ENCODE data around the gene MRPL24. TPM values are rescaled to one million over a fixed set of nuclear protein-coding genes. Genes with fewer than 3 reads are reported as not detected.

Gene MRPL24
- total and polyA plus RNA-seq, 10 of the 15 experiments (the other 5 are each of a cell fraction or from before 2014, with no cell fraction given) = 87.4 to 269 (median 134) TPM

GRCh38 chr1:156689035-156689952, 51.6 kb downstream of the MRPL24 start:
- WGBS (ENCODE audit: insufficient coverage, insufficient replicate concordance, low lambda C conversion rate, missing lambda C conversion rate) = under 1% methylated on average over 23 of the region's 23 CpGs
- FAIRE-seq = peak; percentile 94
- peaks cover 18 to 33% of the 10 kb centered on the region in 2 experiments for H3K27me3 ChIP-seq (replicated peaks in 1 of 2; ENCODE audit: control insufficient read depth in 2 of 2, insufficient read depth in 2 of 2, low read length in 1 of 2)
- TF ChIP-seq ATF3 (IDR thresholded peaks at IDR 0.05; ENCODE audit: borderline replicate concordance, extremely low read depth, low read depth, low read length) (no peak), BCL3 (IDR thresholded peaks at IDR 0.05; ENCODE audit: borderline replicate concordance, insufficient read depth, low read depth, low read length, poor library complexity, severe bottlenecking) (no peak), POU2F2 (IDR thresholded peaks at IDR 0.05; ENCODE audit: borderline replicate concordance, low read depth, low read length) (no peak), KLF5 (IDR thresholded peaks at IDR 0.05; ENCODE audit: partially characterized antibody) (no peak), HDGF (IDR thresholded peaks at IDR 0.05) (peak; percentile 38; the same call in 1 of the 2 replicates), CTCF (IDR thresholded peaks at IDR 0.05 in 2 of 3, conservative IDR thresholded peaks at IDR 0.05 in 1 of 3; ENCODE audit: control insufficient read depth in 2 of 3, extremely low read depth in 1 of 3, insufficient read depth in 1 of 3, low read depth in 3 of 3, low read length in 3 of 3) (peak; percentile 92 to 97 (median 97)), ZNF622 (IDR thresholded peaks at IDR 0.05) (no peak), SUPT20H (IDR thresholded peaks at IDR 0.05; ENCODE audit: borderline replicate concordance, control insufficient read depth, low read depth, low read length) (no peak), DPF2 (IDR thresholded peaks at IDR 0.05) (no peak), YY1 (IDR thresholded peaks at IDR 0.05; ENCODE audit: low read depth, low read length) (peak; percentile 38; the same call in 1 of the 2 replicates), ATF7 (IDR thresholded peaks at IDR 0.05; ENCODE audit: low read depth) (no peak), EZH2 (IDR thresholded peaks at IDR 0.05; ENCODE audit: borderline replicate concordance, control insufficient read depth, low read depth, low read length) (0 out of 2 replicates have a peak, but pooled peaks have one; percentile 14), ZBTB33 (IDR thresholded peaks at IDR 0.05) (no peak), MXI1 (IDR thresholded peaks at IDR 0.05; ENCODE audit: low read depth, low read length) (no peak), SMC3 (IDR thresholded peaks at IDR 0.05; ENCODE audit: borderline replicate concordance, low read length) (peak; percentile 86)

More at GRCh38 chr1:156689035-156689952, 51.6 kb downstream of the MRPL24 start:
- H3K27ac ChIP-seq (ENCODE audit: control insufficient read depth, insufficient read depth) = no peak overlapping the region
- RAD21 ChIA-PET (ENCODE audit: unreplicated experiment) = interaction anchor here (0.6 to 10.2 kb wide), 34 partner anchors 9 to 475 kb away, joined by 3 to 173 read pairs (median 5); partner anchors contain the start of genes CRABP2, HDGF, INSRR and ISG20L2
- CTCF ChIA-PET = interaction anchor here (0.6 to 11.1 kb wide), 59 partner anchors 9 to 1115 kb away, joined by 3 to 433 read pairs (median 4); partner anchors contain the start of genes CRABP2, HAPLN2, HDGF and INSRR
- DNase-seq (ENCODE audit: low read depth, low spot score) = no peak
- no peaks in the 10 kb centered on the region for H3K9me3 ChIP-seq (replicated peaks; ENCODE audit: control insufficient read depth, insufficient read depth, low read length)
- H4K20me1 ChIP-seq (ENCODE audit: control insufficient read depth, insufficient read depth) = peaks cover 4% of the 10 kb centered on the region; the same call in 1 of the 2 replicates
- H3K9ac ChIP-seq (ENCODE audit: control insufficient read depth, insufficient read depth, low read length) = no peak overlapping the region
- H3K4me2 ChIP-seq (ENCODE audit: control insufficient read depth, insufficient read depth) = no peak overlapping the region; the same call in 1 of the 2 replicates
- intact Hi-C loops (cut with micrococcal nuclease; ENCODE audit: unreplicated experiment) = loop anchor here (1.0 kb wide), 3 partner anchors 37 to 201 kb away; partner anchors contain the start of gene NTRK1
- no peaks in the 10 kb centered on the region for H3K79me2 ChIP-seq (ENCODE audit: control insufficient read depth, insufficient read depth, low read length)
- H2AFZ ChIP-seq (ENCODE audit: control insufficient read depth, low read depth, low read length) = no peak overlapping the region
- SMC1A ChIA-PET (ENCODE audit: uncharacterized antibody, unreplicated experiment) = interaction anchor here (0.6 to 4.0 kb wide), 26 partner anchors 9 to 385 kb away, joined by 3 to 168 read pairs (median 4); partner anchors contain the start of genes CRABP2, ISG20L2, METTL25B and NTRK1
- peaks cover 4% of the 10 kb centered on the region for H3K4me1 ChIP-seq (ENCODE audit: control insufficient read depth, insufficient read depth, low read length)
- no peak overlapping the region for H3K4me3 ChIP-seq
- POLR2A ChIA-PET = interaction anchor here (1.1 to 3.1 kb wide), 3 partner anchors 37 to 172 kb away, joined by 4 to 21 read pairs (median 4); no protein-coding TSS in a partner anchor
- no TSS peak for BruUV-seq (replicated peaks)
- in situ Hi-C loops (cut with MboI) = loop anchor here (5.0 kb wide), 1 partner anchor 173 kb away; the partner anchor contains the start of gene NTRK1
- peak; percentile 97 for ATAC-seq
- H3K36me3 ChIP-seq (ENCODE audit: control insufficient read depth in 2 of 2, insufficient read depth in 2 of 2, low read length in 1 of 2) = no peaks in the 10 kb centered on the region
